ENCODE measurements around the gene CORO6.

The CORO6 gene

DNA sequence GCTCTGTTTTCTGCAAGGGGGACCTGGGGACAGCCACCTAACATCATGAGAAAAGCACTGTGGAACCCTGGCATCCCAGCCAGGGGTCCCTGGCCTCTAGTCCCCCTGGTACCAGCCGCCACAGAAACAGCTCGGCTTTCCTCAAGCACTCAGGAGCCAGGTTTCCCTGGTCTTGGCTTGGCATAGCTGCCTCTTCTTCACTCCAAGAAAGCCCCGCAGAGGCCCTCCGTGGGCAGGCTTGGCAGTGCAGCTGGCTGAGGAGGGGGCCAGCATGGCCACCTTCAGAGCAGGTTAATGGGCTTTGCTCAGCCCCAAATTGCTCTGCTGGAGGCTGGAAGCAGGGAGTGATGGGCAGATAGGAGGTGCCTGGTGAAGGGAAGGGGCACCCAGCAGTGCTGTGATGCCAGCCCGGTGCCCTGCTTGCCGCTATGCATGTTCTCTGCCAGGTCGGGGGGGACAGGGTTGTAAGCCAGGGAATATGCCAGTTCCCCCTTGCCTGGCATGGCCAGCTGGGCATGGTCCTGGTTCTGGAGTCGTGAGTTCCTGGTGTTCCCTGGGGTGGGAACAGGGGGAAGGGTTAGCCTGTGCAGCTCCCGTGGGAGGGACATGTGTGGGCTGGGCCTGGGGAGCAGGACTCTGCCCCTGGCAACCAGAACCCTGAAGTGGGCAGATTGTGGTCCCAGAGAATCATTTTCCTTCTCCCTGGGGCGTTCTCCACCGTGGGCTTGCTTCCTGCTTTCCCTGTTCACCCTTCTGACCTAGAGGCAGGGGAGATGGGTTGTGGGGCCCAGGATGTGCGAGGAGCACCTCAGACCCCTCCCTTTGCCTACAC is 26.6 kb downstream of the CORO6 start:
- DNase-seq = no peak
- in situ Hi-C loops (cut with MboI; ENCODE audit: low pct_unique_long_range_greater_than_20kb, low sequenced_read_pairs) = no loop called here

DNA sequence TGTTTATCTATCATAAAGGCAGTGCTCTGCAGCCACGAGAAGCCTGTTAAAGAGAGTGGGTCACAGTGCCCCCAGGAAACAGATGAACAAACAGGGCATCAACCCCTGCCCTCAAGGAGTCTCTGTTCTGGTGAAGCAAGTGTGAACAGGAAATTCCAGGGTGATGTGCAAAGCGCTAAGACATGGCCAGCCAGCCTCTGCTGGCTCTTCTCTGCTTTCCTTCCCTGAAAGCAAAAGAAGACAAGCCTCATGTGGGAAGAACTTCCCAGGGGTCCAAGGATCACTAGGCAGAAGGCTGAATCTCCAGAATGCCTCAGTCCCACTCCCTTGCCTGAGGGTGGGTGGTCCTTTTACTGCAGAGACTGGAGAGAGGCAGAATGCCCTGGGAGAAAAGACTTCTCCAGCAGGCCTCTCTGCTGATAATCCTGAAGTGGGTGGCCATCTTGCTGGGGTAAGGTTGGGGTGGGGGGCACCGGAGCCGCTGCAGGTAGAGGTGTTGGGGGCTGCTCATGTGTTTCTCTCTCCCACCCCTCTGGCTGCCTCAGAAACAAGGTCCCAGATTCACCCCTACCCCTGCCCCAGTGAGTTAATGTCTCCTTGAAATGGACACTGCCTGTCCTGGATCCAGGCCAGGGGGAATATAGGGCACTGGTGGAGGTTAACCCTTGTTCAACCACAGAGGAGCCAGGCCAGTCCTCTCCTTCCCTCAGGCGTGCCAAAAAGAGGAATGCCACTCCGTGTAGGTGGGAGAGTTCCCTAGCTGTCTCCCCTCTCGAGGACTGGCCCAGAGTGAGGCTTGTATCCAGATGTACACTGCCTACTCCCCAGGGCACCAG is 27.4 kb downstream of the CORO6 start:
- no peak for DNase-seq
- in situ Hi-C loops (cut with MboI; ENCODE audit: low pct_unique_long_range_greater_than_20kb, low sequenced_read_pairs) = no loop called here

DNA sequence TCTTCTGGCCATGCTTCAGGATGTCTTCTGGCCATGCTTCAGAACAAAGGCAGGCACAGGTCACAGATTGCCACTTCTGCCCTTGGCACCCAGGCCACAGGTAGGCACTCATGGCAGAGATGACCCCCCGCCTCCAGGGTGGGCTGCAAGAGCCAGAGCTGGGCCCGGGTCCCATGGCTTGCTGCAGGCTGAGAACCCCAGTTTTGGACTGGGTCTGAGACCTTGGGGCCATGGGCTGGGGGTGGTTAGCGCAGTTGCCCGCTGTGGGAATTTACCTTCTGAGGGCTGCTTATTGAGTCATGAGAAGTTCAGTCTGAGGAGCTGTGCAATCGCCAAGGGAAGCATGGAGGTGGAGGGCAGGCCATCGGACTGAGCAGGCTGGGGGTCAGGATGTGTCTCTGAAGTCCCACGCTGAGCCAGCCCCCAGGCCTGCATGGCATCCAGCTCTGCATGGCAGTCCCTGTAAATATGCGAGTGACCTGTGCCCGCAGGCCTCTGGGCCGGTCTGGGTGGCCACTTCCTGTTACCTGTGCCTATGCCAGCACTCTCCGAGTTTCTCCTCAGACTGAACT is 28.1 kb downstream of the CORO6 start:
- no peak for DNase-seq

DNA sequence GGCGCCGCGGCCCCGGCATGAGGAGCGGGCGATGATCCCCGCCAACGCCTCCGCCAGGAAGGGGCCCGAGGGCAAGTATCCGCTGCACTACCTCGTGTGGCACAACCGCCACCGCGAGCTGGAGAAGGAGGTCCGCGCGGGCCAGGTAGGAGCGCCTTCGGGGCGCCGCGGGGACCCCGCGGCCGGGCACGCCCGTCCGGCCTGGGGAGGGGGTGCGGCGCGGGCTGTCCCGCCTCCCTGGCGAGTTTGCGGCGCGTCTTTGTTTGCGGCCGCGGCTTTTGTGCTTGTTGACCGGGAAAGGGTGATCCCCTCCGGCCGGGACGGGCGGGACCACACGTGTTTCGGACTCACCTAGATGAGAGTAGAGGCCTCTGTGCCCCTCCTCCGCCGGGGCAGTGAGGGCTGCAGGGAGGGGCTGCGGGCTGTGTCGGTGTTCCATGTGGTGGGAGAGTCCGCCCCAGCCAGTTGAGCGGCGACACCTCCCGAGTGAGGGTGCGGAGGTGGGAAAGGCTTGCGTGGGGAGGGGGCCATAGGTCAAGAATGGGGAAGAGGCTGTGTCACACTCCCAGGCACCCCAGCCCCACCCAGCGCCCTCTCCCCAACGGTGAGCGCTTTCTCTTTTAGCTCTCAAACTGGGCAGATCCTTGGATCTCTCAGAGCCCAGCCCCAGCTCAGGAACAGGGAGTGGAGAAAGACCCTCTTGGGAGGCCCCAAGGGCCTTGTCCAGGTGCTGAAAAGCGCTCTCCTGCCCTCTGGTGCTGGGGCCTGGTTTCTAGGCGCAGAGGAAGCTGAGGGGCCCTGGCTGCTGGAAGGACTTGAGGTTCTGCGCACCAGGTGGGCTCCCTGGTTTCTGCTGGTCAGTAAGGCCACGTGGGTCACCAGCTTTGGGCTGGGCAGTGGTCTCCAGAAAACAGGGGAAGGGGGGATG is 28.9 kb downstream of the CORO6 start:
- in situ Hi-C loops (cut with MboI; ENCODE audit: low pct_unique_long_range_greater_than_20kb, low sequenced_read_pairs) = no loop called here
- DNase-seq = peak; percentile 57

More for the DNA sequence above, 28.1 kb downstream of the CORO6 start:
- in situ Hi-C loops (cut with MboI; ENCODE audit: low pct_unique_long_range_greater_than_20kb, low sequenced_read_pairs) = no loop called here

DNA sequence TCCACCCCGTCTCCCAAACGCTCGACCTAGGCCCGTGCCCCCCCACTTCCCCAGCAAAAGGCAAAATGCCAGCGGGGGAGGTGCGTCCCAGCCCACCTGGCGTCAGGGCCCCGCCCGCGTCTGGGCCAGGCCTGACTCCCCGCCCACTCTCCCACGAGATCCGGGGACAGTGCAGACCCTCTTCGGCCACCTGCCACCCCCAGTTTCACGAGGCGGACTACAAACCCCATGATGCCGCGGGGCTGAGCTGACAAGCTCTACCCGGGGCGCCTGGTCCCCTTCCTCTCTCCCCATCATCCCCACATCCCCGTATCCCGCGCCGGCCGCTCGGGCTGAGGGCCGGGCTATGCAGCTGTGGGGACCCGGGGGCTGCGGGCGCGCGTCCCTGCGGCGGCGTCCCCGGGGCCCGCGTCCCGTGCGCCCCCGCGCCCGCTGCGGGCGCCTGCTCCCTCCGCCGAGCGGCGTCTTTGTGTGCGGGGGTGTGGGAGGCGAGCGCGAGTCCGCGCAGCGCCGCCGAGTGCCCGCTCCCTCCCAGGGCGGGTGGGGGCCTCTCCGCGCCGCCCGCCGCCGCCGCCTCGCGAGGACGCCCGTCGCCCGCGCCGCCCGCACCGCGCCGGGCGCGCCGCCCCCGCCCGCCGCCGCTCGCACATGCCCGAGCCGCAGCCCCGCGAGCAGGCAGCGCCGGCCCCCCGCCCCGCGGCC is 29.7 kb downstream of the CORO6 start, which contains the start of gene ANKRD13B:
Gene ANKRD13B (plus strand): TSS at position 283 of the 702 bp plus-strand sequence. CDS start 490 bp downstream, outside the sequence.
- in situ Hi-C loops (cut with MboI; ENCODE audit: low pct_unique_long_range_greater_than_20kb, low sequenced_read_pairs) = no loop called here
- peak; percentile 32 for DNase-seq

DNA sequence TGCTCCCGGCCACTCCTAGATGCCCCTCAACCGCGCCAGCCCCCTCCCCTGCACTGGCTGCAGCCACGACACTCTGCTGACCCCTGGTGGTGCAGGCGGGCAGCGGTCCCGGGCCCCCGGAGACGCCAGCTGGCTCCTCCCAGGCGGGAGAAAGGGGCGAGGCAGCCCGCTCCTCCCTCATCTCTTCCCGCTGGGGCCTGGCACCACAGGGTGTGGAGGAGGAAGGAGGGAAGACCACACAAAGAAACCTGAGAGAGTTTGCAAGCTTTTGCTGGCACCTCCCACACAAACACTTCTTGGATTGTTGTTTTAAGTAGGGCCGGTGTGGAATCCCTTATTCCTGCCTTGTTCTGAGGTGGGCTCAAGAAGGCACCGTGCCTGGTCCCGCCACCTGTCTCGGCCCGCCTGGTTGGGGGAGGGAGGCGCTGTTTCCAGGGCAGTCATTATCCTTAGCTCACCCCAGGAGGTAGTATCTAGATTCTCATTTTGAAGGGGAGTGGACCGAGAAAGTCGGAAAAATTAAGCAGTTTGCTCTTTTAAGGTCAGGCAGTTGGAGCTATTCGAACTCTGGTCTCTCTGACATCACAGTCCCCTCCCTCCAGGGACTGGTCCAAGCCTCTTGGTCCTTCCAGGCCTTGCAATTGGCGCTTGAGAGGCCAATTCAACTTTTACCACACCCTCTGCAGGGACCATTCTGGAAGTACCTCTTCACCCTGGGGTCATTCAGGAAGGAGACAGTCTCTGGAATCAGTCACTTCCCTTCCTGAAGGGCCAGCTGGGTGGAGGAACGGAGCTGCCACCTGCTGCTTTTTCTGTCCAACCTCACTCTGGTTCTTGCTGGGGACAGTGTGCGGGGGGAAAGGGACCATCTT is 30.7 kb downstream of the CORO6 start:
- in situ Hi-C loops (cut with MboI; ENCODE audit: low pct_unique_long_range_greater_than_20kb, low sequenced_read_pairs) = no loop called here
- peak; percentile 97 for DNase-seq

DNA sequence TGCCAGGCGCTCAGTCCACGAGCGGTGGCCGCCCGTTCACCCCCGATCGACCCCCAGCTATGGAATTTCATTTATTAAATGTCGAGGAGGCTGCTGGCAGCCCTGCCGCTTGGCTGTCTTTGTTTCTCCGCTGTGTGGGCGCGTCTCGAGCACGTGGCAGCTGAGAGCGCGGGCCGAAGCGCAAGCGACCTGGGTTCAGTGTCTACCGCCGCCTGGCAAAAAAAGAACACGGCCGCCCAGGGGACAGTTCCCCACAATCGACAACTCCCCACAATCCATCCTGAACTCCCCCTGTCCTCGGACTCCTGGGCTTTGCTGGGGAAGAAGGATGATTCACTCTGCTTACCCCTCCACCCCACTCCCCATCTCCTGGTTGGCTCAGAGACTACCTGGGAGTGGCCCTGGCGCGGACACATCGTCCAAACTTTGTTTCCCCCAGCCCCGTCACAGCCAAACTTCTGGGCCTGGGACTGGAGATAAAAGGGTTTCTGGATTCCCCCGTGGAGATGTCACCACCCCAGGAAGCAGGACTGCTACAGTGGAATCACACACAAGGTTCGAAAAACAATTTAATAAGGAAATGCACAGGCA is 31.5 kb downstream of the CORO6 start:
- DNase-seq = no peak
- in situ Hi-C loops (cut with MboI; ENCODE audit: low pct_unique_long_range_greater_than_20kb, low sequenced_read_pairs) = no loop called here

DNA sequence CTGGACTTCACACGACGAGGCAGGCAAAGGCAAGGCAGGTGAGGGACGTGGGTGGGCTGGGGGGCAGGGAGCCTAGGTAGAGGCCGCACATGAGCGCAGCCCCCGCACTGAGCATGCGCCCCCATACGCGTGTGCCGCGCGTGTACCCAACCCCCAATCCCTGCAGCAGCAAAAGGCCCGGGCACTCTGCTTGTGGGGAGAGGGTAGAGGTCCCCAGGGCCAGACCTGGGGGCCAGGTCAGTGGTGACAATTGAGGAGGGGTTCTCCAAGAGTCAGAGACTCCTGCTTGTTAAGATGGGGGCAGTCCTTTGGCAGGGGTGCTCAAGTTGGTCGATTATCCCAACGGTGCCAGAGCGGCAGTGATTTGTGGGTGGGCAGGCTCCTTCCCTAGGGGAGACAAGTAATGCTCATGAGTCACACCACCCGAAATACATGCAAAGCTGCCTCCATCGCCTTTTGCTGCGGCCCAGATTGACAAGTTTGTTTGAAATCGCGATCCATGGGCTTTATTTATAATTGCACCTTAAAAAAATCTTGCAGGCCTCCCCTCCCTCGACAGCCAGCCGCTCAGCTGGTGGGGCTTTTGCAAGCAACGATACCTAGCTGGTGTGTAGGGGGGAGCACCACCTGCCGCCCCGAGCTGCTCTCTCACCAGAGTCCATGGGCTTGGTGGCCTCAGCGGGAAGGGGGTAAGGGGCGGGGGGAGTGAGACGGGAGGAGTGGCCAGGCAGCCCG is 32.1 kb downstream of the CORO6 start:
- peak; percentile 36 for DNase-seq
- in situ Hi-C loops (cut with MboI; ENCODE audit: low pct_unique_long_range_greater_than_20kb, low sequenced_read_pairs) = no loop called here

DNA sequence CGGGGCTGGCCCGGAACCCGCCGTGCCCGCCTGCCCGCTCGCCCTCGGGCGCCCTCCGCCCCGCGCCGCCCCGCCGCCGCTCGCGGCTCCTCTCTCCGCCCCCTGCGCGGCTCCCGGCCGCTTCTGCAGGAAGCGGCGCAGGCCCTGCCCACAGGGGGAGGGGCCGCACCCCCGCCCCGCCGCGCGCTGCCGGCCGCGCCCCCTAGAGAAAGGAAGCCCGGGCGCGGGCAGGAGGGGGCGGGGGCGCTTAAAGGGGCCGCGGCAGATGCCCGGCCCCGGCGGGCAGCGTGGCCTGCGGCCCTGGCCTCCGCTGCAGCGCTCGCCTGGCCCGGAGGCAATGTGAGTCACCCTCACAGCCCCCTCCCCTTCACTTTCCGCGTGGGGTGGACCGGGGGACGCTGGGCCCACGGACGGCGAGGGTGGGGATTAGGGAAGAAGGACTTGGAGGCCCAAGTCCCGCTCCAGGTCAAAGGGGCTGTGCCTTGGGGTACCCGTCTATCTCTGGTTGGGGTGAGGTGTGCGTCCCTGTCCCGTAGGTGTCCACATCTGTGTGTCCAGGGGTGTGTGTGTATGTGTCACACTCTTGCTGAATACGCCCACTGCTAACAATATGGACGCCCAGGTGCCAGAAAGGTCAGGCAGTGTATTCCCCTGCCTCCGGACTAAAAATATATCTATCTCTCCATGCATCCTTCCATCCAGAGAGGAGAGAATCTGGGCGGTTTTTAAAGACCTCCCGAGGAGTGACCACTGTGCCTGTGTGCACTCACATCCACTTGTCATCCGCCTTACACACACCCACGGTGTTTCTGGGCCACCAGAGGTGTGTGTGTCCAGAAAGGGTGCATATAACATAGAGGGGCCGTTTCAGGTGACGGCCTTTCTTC is 32.9 kb downstream of the CORO6 start, which contains the start of gene GIT1:
Gene GIT1 (minus strand): TSS at position 125 of the 887 bp plus-strand sequence. CDS start 270 bp downstream, outside the sequence.
- in situ Hi-C loops (cut with MboI; ENCODE audit: low pct_unique_long_range_greater_than_20kb, low sequenced_read_pairs) = no loop called here
- peak; percentile 85 for DNase-seq

DNA sequence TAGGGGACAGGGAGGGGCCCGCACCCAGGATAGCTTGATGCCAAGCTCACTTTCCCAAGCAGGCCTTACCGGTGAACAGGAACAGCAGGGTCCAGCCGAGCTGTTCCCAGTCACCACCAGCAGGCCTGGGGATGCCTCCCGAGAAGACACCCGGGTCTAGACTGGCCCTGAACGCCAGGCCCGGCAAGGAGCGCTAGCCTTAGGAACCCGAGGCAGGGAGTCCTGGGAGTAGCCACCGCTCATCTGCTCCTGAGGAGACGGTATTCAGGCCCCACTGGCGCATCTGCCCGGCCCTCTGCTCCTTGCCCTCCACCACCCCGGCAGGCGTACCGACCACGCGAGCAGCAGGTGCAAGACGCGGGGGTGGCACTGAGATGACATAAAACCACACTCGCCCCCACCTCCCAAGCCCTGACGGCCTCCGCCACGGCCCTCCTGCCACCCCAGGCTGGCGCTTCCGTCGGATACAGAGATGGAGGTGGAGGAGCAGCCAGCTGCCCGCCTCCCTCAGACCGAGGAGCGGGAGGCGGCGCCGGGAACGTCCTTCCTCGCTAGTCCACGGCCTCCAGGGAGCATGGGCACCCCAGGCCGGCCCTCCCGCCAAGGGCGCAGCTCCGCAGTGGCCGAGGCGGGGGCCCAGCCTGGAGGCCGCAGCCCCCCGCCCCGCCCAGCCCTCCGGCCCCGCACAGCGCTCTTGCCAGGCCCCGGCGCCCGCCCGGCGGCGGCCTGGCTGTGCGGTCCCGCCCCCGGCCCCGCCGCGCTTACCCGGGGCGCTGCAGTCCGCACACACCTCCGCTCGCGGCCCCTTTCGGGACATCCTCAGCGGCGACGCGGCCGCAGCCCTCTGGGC is 33.9 kb downstream of the CORO6 start:
- DNase-seq = peak; percentile 37
- in situ Hi-C loops (cut with MboI; ENCODE audit: low pct_unique_long_range_greater_than_20kb, low sequenced_read_pairs) = no loop called here

DNA sequence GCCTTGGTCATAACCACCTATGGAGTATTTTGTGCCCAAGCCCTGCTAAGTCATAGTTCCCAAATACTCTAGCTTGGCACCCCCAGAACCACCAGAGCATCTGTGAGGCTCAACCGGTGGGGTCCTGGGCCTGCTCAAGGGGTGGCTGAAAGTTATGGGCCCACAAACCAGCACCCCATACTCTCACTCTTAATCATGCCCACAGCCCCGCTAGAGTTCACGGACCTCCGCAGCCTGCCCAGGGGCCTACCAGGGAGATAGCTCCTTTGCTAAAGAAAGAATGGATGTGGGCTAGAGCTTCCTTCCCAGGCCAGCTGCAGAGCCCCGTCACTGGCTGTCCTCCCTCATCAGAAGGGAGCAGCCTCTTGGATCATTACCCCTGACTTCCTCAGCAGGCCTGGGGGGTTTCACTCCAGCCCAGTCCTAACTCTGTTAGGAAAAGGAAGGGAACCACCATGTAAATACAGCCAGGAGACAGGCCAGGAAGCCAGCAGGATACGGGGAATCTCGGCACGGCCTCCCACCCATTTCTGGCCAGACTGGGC is 34.6 kb downstream of the CORO6 start:
- in situ Hi-C loops (cut with MboI; ENCODE audit: low pct_unique_long_range_greater_than_20kb, low sequenced_read_pairs) = no loop called here
- peak; percentile 27 for DNase-seq

DNA sequence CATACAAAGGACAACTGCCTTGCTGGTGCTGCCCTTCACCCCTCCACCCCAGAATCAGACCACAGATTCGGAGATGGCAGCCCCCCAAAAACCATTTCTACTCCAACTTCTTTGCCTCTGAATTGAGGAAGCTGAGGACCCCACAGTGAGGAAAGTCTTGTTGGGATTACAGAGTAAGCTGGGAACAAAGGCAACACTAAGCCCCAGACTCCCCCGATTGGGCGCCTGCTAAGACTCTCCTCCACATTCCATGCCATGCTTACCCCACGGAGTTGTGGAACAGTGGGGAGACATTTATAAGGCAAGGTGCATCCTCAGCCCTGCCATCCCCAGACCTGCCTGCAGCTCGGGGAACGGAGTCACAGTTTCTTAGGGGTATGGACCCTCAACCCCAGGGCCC is 35.1 kb downstream of the CORO6 start:
- in situ Hi-C loops (cut with MboI; ENCODE audit: low pct_unique_long_range_greater_than_20kb, low sequenced_read_pairs) = no loop called here
- no peak for DNase-seq

DNA sequence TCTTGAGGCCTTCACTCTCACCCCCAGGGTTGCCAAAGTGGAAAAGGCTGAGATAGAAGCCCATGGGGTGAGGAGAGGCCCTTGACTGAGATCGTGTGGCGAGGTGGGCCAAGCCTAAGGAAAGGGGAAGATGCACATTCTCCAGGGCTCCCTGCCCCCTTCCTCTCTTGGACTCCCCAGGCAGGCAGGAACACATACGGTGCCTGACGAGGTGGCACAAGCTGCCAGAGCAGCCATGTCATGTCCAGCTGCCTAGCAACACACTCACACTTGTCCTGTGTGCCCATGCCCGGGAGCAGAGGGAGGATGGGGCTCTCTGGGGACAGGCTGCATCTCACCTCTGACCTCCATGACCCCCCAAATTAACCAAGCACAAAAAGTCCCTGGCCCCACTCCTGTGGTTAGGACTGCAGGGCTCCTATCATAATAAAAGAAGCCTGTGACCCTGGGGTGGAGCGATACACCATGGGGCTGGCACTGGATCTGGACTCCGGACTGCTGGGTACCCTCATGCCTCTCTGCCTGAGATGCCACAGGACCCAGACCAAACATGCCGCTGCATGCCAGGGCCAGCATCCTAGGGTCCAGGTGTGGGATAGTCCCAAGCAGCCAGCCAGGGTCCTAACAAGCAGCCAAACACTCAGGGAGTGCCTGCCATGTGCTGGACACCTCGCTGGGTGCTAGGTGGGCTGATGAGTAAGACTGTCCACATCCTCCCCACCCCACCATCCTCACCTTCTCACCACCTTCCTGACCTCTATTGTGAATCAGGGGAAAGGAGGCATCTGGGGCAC is 35.8 kb downstream of the CORO6 start:
- in situ Hi-C loops (cut with MboI; ENCODE audit: low pct_unique_long_range_greater_than_20kb, low sequenced_read_pairs) = no loop called here
- peak; percentile 61 for DNase-seq

Measured in KBM-7 (cell line).